Thoracic aorta (tissue), 2 donors: Measurements from ENCODE around the gene TMEM123. TPM values are rescaled to one million over a fixed set of nuclear protein-coding genes. Genes with fewer than 3 reads are reported as not detected.
"Not testable (repeated sequence)": the region's sequence is repeated elsewhere in the genome, so short reads cannot be mapped to it uniquely, and the experiment has no call there.

ENCODE experiments used
- ATAC-seq: fragments of 150-250 bp; one replicate; pipeline ENCODE4 v1.8.0; 2017; ENCODE audit warnings: low read depth; ENCODE audit not compliant: insufficient number of reproducible peaks, low FRiP score
- DNase-seq: peaks from one replicate; pipeline ENCODE4 v3.0.0-alpha.2; 2020; ENCODE audit warnings: low spot score
- H3K27ac ChIP-seq, 2 donors: fragments of 200-600 bp; sonication (generic); 1 replicate in 1 of 2; 2 replicates in 1 of 2; pipeline ENCODE4 v1.5.1; 2016; ENCODE audit warnings: mild to moderate bottlenecking in 2 of 2, moderate library complexity in 2 of 2
- H3K27me3 ChIP-seq: fragments of 200-600 bp; sonication (generic); replicated peaks from 2 replicates; pipeline ENCODE4 v1.6.0; 2016; ENCODE audit warnings: mild to moderate bottlenecking; ENCODE audit not compliant: insufficient read depth
- H3K36me3 ChIP-seq: fragments of 200-600 bp; sonication (generic); one replicate; pipeline ENCODE4 v1.5.1; 2016
- H3K4me1 ChIP-seq, 2 donors: fragments of 200-600 bp; sonication (generic); 1 replicate in 1 of 2; 2 replicates in 1 of 2; pipeline versions ENCODE4 v1.5.1 to v1.6.0; 2016; ENCODE audit warnings: low read depth in 2 of 2, mild to moderate bottlenecking in 1 of 2; ENCODE audit not compliant: control insufficient read depth in 1 of 2
- H3K4me3 ChIP-seq: fragments of 200-600 bp; sonication (generic); 2 replicates; pipeline ENCODE4 v1.5.1; 2016; ENCODE audit warnings: mild to moderate bottlenecking
- H3K9me3 ChIP-seq: fragments of 200-600 bp; sonication (generic); 2 replicates; pipeline ENCODE4 v1.5.1; 2016
- CTCF ChIP-seq: fragments of 200-600 bp; sonication (generic); IDR thresholded peaks from one replicate; pipeline ENCODE4 v1.5.1; 2019; ENCODE audit warnings: antibody characterized with exemption
- total RNA-seq, 2 donors: library from RNA; depleted of rRNA; stranded (reverse); fragments of >200 nt; gene quantifications; one replicate each; pipeline versions ENCODE4 v1.1.0 to v1.2.3, GENCODE V29; 2016

The TMEM123 gene
- total RNA-seq, 2 donors from 2014 or later: 50.8 to 77.5 TPM

GRCh38 chr11:102449651-102450570 is 2.7 kb downstream of the TMEM123 start:
- ATAC-seq (no peak), DNase-seq (no peak)
- TF ChIP-seq CTCF: no peak
- no peak overlapping the region for H3K27ac ChIP-seq
- no peaks in the 10 kb centered on the region for H3K27me3 ChIP-seq
- no peaks in the 10 kb centered on the region for H3K36me3 ChIP-seq
- no peak overlapping the region for H3K4me3 ChIP-seq
- no peaks in the 10 kb centered on the region for H3K9me3 ChIP-seq
- peaks cover 5 to 26% of the 10 kb centered on the region in 2 donors for H3K4me1 ChIP-seq

GRCh38 chr11:102448869-102449224 is 3.7 kb downstream of the TMEM123 start:
- peaks cover 5 to 26% of the 10 kb centered on the region in 2 donors for H3K4me1 ChIP-seq

GRCh38 chr11:102447941-102448868 is 4.4 kb downstream of the TMEM123 start:
- no peak for TF ChIP-seq CTCF
- Histone ChIP-seq H3K27me3 (no peaks in the 10 kb centered on the region), H3K36me3 (no peaks in the 10 kb centered on the region), H3K4me1 (peaks cover 5 to 20% of the 10 kb centered on the region in 2 donors), H3K27ac (no peak overlapping the region), H3K4me3 (no peak overlapping the region), H3K9me3 (no peaks in the 10 kb centered on the region)
- DNase-seq (no peak), ATAC-seq (no peak)

More at GRCh38 chr11:102448869-102449224, 3.7 kb downstream of the TMEM123 start:
- H3K36me3 ChIP-seq: no peaks in the 10 kb centered on the region
- no peak overlapping the region for H3K4me3 ChIP-seq
- ATAC-seq: no peak
- DNase-seq: no peak
- TF ChIP-seq CTCF: no peak
- H3K27ac ChIP-seq: no peak overlapping the region
- no peaks in the 10 kb centered on the region for H3K27me3 ChIP-seq
- H3K9me3 ChIP-seq: no peaks in the 10 kb centered on the region

- TF ChIP-seq CTCF: no peak
- no peaks in the 10 kb centered on the region for H3K36me3 ChIP-seq
- H3K27me3 ChIP-seq: no peaks in the 10 kb centered on the region
- H3K27ac ChIP-seq: no peak overlapping the region
- ATAC-seq: no peak
- no peak for DNase-seq
- no peak overlapping the region for H3K4me3 ChIP-seq
- no peaks in the 10 kb centered on the region for H3K9me3 ChIP-seq
- H3K4me1 ChIP-seq: peaks cover 5 to 18% of the 10 kb centered on the region in 2 donors
Observed at GRCh38 chr11:102447193-102447592, 5.4 kb downstream of the TMEM123 start.

- Histone ChIP-seq H3K27ac (no peak overlapping the region), H3K4me1 (peaks cover 5 to 18% of the 10 kb centered on the region in 2 donors), H3K9me3 (no peaks in the 10 kb centered on the region), H3K4me3 (no peak overlapping the region), H3K36me3 (no peaks in the 10 kb centered on the region), H3K27me3 (no peaks in the 10 kb centered on the region)
- ATAC-seq (no peak), DNase-seq (no peak)
- no peak for TF ChIP-seq CTCF
Observed at GRCh38 chr11:102446606-102447005, 6.0 kb downstream of the TMEM123 start.

- H3K27me3 ChIP-seq, ATAC-seq, H3K4me1 ChIP-seq, H3K4me3 ChIP-seq, H3K27ac ChIP-seq, H3K9me3 ChIP-seq, DNase-seq, H3K36me3 ChIP-seq: not testable (repeated sequence)
Observed at GRCh38 chr11:102444693-102445092, 7.9 kb downstream of the TMEM123 start.

- H3K27ac ChIP-seq, H3K36me3 ChIP-seq, H3K9me3 ChIP-seq, H3K4me3 ChIP-seq, ATAC-seq, H3K4me1 ChIP-seq, H3K27me3 ChIP-seq, DNase-seq: not testable (repeated sequence)
Observed at GRCh38 chr11:102444142-102444541, 8.4 kb downstream of the TMEM123 start.
